ENCODE results near the gene CFAP43. TPM values are rescaled to one million over a fixed set of nuclear protein-coding genes. Genes with fewer than 3 reads are reported as not detected.
"Not testable (repeated sequence)": the region's sequence is repeated elsewhere in the genome, so short reads cannot be mapped to it uniquely, and the experiment has no call there.

The CFAP43 gene
- total RNA-seq, 2 experiments from 2014 or later = 0.18 TPM; not detected in 1

DNA sequence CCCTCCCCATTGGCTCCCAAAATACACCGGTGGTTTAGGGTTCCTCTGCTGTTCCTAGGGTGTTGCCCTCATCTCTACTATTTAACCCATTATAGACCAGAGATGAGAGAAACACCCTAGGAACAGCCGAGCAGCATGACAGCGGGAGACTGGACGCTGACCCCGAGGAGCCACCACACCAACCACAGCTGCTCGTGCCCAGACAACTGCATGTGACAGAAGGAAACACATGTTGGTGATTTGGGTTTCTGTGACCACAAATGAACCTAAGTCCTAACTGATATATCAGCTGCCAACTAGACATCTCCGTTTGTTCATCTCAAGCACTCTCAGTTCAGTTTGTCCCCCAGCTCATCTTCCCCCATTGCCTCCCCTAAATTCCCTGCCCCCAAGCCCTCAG, 13.4 kb downstream of the CFAP43 start:
- DNase-seq = no peak
- CTCF ChIA-PET = no interaction called here
- Mint-ChIP-seq H3K9me3 (ENCODE audit: insufficient read depth) (no peaks in the 10 kb centered on the region), H3K4me1 (ENCODE audit: low read depth) (peaks cover 5% of the 10 kb centered on the region), H3K27me3 (ENCODE audit: low read depth) (peaks cover 17% of the 10 kb centered on the region), H3K4me3 (no peak overlapping the region), H3K27ac (no peak overlapping the region), H3K36me3 (ENCODE audit: low read depth) (no peaks in the 10 kb centered on the region)
- ATAC-seq = no peak
- POLR2A ChIA-PET = no interaction called here

- Mint-ChIP-seq H3K36me3 (ENCODE audit: low read depth) (no peaks in the 10 kb centered on the region), H3K4me3 (no peak overlapping the region), H3K4me1 (ENCODE audit: low read depth) (peaks cover 5% of the 10 kb centered on the region), H3K27me3 (ENCODE audit: low read depth) (peaks cover 25% of the 10 kb centered on the region), H3K27ac (no peak overlapping the region), H3K9me3 (ENCODE audit: insufficient read depth) (no peaks in the 10 kb centered on the region)
- CTCF ChIA-PET = no interaction called here
- DNase-seq (no peak), ATAC-seq (no peak)
- POLR2A ChIA-PET = no interaction called here
These were observed 15.5 kb downstream of the CFAP43 start for GRCh38 chr10:104216631-104217030.

DNA sequence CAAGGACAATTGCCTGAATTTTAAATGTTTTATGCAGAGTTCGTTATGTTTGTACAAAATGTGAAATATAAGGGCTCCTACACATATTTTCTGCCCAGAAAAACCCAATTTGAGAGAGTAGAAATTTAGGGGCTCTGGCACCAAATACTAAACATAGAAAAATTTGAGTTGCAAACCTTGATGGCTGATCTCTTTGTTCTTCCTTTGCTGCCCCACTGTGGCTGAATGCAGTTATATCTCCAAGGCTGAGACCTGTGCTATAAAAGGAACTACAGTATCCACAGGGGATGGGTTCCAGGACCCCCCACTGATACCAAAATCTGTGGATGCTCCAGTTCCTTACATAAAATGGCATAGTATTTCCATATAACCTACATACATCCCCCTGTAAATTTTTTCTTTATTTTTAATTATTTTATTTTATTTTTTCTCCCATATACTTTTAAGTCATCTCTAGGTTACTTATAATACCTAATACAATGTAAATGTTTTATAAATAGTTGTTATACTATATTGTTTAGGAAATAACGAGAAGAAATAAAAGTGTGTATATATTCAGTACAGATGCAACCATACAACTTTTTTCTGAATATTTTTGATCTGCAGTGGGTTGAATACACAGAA, 22.5 kb downstream of the CFAP43 start:
- H3K4me1 Mint-ChIP-seq (ENCODE audit: low read depth) = no peaks in the 10 kb centered on the region
- CTCF ChIA-PET = interaction anchor here (0.8 to 2.1 kb wide), 4 partner anchors 11 to 320 kb away, joined by 3 to 9 read pairs (median 3); no protein-coding TSS in a partner anchor
- H3K9me3 Mint-ChIP-seq (ENCODE audit: insufficient read depth) = no peaks in the 10 kb centered on the region
- POLR2A ChIA-PET = no interaction called here
- peak; percentile 55 for ATAC-seq
- H3K4me3 Mint-ChIP-seq = no peak overlapping the region
- H3K36me3 Mint-ChIP-seq (ENCODE audit: low read depth) = no peaks in the 10 kb centered on the region
- peaks cover 33% of the 10 kb centered on the region for H3K27me3 Mint-ChIP-seq (ENCODE audit: low read depth)
- peak; percentile 57 for DNase-seq
- no peak overlapping the region for H3K27ac Mint-ChIP-seq

DNA sequence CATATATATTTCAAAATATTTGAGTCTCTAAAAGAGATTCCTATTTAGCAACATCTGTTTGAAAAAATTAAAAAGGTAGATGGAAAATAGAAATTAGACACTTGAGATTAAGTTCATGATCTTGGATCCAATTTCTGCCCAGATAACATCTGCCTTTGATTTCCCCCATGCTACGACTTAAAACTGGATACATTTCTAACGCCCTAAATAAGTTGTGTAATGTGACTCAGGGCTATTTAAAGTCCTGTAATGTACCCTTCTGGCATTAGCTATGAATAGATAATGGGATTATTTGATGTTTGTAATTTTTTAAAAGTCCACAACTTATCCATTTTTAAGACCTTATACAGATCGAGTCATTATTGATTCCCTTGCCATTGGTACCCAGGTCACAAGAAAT, 23.4 kb downstream of the CFAP43 start:
- Mint-ChIP-seq H3K27ac (no peak overlapping the region), H3K4me3 (no peak overlapping the region), H3K36me3 (ENCODE audit: low read depth) (no peaks in the 10 kb centered on the region), H3K27me3 (ENCODE audit: low read depth) (peaks cover 36% of the 10 kb centered on the region), H3K4me1 (ENCODE audit: low read depth) (no peaks in the 10 kb centered on the region), H3K9me3 (ENCODE audit: insufficient read depth) (no peaks in the 10 kb centered on the region)
- POLR2A ChIA-PET = no interaction called here
- DNase-seq (no peak), ATAC-seq (no peak)
- CTCF ChIA-PET = no interaction called here

GRCh38 chr10:104202231-104202630, 29.9 kb downstream of the CFAP43 start:
- Mint-ChIP-seq H3K27me3 (ENCODE audit: low read depth) (peaks cover 21% of the 10 kb centered on the region), H3K36me3 (ENCODE audit: low read depth) (no peaks in the 10 kb centered on the region), H3K9me3 (ENCODE audit: insufficient read depth) (no peaks in the 10 kb centered on the region), H3K4me3 (no peak overlapping the region), H3K4me1 (ENCODE audit: low read depth) (no peaks in the 10 kb centered on the region), H3K27ac (no peak overlapping the region)
- ChIA-PET CTCF (no interaction called here), POLR2A (no interaction called here)
- DNase-seq = no peak
- no peak for ATAC-seq

- no peaks in the 10 kb centered on the region for H3K36me3 Mint-ChIP-seq (ENCODE audit: low read depth)
- CTCF ChIA-PET = no interaction called here
These were observed 30.5 kb downstream of the CFAP43 start for GRCh38 chr10:104201636-104202035.

GRCh38 chr10:104199567-104199966, 32.6 kb downstream of the CFAP43 start:
- no peaks in the 10 kb centered on the region for H3K4me1 Mint-ChIP-seq (ENCODE audit: low read depth)
- no peak overlapping the region for H3K4me3 Mint-ChIP-seq
- H3K27ac Mint-ChIP-seq = no peak overlapping the region
- ATAC-seq (no peak), DNase-seq (no peak)
- H3K27me3 Mint-ChIP-seq (ENCODE audit: low read depth) = peaks cover 25% of the 10 kb centered on the region
- ChIA-PET CTCF (no interaction called here), POLR2A (no interaction called here)
- no peaks in the 10 kb centered on the region for H3K9me3 Mint-ChIP-seq (ENCODE audit: insufficient read depth)
- no peaks in the 10 kb centered on the region for H3K36me3 Mint-ChIP-seq (ENCODE audit: low read depth)

More at GRCh38 chr10:104201636-104202035, 30.5 kb downstream of the CFAP43 start:
- ATAC-seq (no peak), DNase-seq (no peak)
- POLR2A ChIA-PET = no interaction called here
- H3K9me3 Mint-ChIP-seq (ENCODE audit: insufficient read depth) = no peaks in the 10 kb centered on the region
- no peaks in the 10 kb centered on the region for H3K4me1 Mint-ChIP-seq (ENCODE audit: low read depth)
- no peak overlapping the region for H3K4me3 Mint-ChIP-seq
- H3K27ac Mint-ChIP-seq = no peak overlapping the region
- H3K27me3 Mint-ChIP-seq (ENCODE audit: low read depth) = peaks cover 20% of the 10 kb centered on the region

DNA sequence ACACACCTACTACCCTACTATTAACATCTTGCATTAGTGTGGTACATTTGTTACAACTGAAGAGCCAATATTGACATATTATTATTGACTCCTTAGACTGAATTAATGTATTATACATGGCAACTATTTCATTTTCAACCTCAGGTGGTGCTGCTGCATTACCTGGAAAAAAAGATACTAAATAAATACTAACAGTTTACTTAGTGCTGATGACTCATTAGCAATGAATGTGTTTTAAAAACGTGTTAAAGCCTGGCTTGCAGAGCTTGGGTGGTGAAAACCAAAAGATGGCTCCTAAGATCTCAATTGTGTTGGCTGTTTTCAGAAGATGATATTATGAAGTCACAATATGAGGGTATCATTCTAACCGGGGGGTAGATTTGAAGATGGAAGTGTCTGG, 34.8 kb downstream of the CFAP43 start:
- no peak for ATAC-seq
- no peak for DNase-seq
- H3K27me3 Mint-ChIP-seq (ENCODE audit: low read depth) = peaks cover 26% of the 10 kb centered on the region
- no peak overlapping the region for H3K27ac Mint-ChIP-seq
- no peak overlapping the region for H3K4me3 Mint-ChIP-seq
- no peaks in the 10 kb centered on the region for H3K36me3 Mint-ChIP-seq (ENCODE audit: low read depth)
- ChIA-PET POLR2A (no interaction called here), CTCF (no interaction called here)
- no peaks in the 10 kb centered on the region for H3K4me1 Mint-ChIP-seq (ENCODE audit: low read depth)
- no peaks in the 10 kb centered on the region for H3K9me3 Mint-ChIP-seq (ENCODE audit: insufficient read depth)

DNA sequence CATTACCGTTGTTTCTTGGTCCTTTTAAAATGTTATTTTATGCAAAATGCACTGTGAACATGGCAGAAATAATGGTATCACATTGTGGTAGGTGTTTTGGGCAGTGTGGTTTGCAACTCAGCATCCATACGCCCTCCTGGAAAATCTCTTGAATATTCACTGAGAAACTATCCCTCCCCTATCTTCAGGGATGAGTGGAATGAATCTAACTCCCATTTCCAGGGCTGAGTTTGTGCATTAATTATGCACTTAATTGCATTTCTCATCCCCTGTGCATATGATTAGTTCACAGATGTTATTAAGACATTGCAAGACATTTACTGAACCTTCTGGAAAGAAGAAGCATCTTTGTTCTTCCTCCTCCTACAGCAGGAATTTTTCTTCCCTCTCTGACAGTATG, 36.5 kb downstream of the CFAP43 start:
- Mint-ChIP-seq H3K27ac (no peak overlapping the region), H3K27me3 (ENCODE audit: low read depth) (peaks cover 24% of the 10 kb centered on the region), H3K4me1 (ENCODE audit: low read depth) (no peaks in the 10 kb centered on the region), H3K9me3 (ENCODE audit: insufficient read depth) (no peaks in the 10 kb centered on the region), H3K4me3 (no peak overlapping the region), H3K36me3 (ENCODE audit: low read depth) (no peaks in the 10 kb centered on the region)
- ChIA-PET CTCF (no interaction called here), POLR2A (no interaction called here)
- no peak for ATAC-seq
- DNase-seq = no peak

GRCh38 chr10:104193787-104194186, 38.4 kb downstream of the CFAP43 start:
- H3K4me1 Mint-ChIP-seq (ENCODE audit: low read depth) = no peaks in the 10 kb centered on the region
- peaks cover 32% of the 10 kb centered on the region for H3K27me3 Mint-ChIP-seq (ENCODE audit: low read depth)
- no peaks in the 10 kb centered on the region for H3K36me3 Mint-ChIP-seq (ENCODE audit: low read depth)
- ATAC-seq (no peak), DNase-seq (no peak)
- POLR2A ChIA-PET = no interaction called here
- CTCF ChIA-PET = no interaction called here
- H3K4me3 Mint-ChIP-seq = no peak overlapping the region
- H3K27ac Mint-ChIP-seq = no peak overlapping the region
- no peaks in the 10 kb centered on the region for H3K9me3 Mint-ChIP-seq (ENCODE audit: insufficient read depth)

- Mint-ChIP-seq H3K27ac (no peak overlapping the region), H3K36me3 (ENCODE audit: low read depth) (no peaks in the 10 kb centered on the region), H3K9me3 (ENCODE audit: insufficient read depth) (no peaks in the 10 kb centered on the region), H3K27me3 (ENCODE audit: low read depth) (peaks cover 26% of the 10 kb centered on the region), H3K4me3 (no peak overlapping the region), H3K4me1 (ENCODE audit: low read depth) (no peaks in the 10 kb centered on the region)
- ATAC-seq = no peak
- no peak for DNase-seq
- ChIA-PET POLR2A (no interaction called here), CTCF (no interaction called here)
These were observed 41.5 kb downstream of the CFAP43 start for GRCh38 chr10:104190695-104191094.

DNA sequence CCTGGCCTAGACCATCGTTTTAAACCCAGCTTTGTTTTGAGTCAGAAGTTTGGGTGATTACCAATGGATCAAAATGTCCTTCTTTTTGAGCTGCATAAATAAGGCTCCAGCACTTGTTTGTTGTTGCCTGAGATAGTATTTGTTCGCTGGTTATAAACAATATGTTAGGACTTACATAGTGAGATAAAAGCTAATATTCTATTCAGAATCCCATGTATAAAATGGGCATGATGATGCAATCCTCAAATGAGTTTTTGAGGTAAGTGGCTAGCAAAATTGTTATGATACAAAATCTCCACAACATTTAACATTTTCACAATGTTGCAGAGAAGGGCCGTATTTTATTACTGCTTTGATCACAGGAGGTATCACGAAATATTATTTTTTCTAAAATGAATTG, 48.5 kb downstream of the CFAP43 start:
- no peak overlapping the region for H3K27ac Mint-ChIP-seq
- CTCF ChIA-PET = no interaction called here
- no peak for DNase-seq
- H3K4me1 Mint-ChIP-seq (ENCODE audit: low read depth) = no peaks in the 10 kb centered on the region
- H3K9me3 Mint-ChIP-seq (ENCODE audit: insufficient read depth) = no peaks in the 10 kb centered on the region
- peaks cover 5% of the 10 kb centered on the region for H3K27me3 Mint-ChIP-seq (ENCODE audit: low read depth)
- POLR2A ChIA-PET = no interaction called here
- ATAC-seq = no peak
- no peaks in the 10 kb centered on the region for H3K36me3 Mint-ChIP-seq (ENCODE audit: low read depth)
- H3K4me3 Mint-ChIP-seq = no peak overlapping the region

DNA sequence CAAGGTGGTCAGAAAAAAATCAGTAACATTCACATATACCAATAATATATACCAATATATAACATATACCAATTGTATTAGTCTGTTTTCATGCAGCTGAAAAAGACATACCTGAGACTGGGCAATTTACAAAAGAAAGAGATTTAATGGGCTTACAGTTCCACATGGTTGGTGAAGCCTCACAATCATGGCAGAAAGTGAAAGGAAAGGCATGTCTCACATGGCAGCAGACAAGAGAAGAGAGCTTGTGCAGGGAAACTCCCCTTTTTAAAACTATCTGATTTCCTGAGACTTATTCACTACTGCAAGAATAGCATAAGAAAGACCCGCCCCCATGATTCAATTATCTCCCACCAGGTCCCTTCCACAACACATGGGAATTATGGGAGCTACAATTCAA, 58.0 kb downstream of the CFAP43 start:
- H3K9me3 Mint-ChIP-seq (ENCODE audit: insufficient read depth) = peaks cover 11% of the 10 kb centered on the region
- H3K27me3 Mint-ChIP-seq (ENCODE audit: low read depth) = peaks cover 28% of the 10 kb centered on the region
- H3K36me3 Mint-ChIP-seq (ENCODE audit: low read depth); H3K27ac Mint-ChIP-seq; ATAC-seq; DNase-seq; H3K4me3 Mint-ChIP-seq; CTCF ChIA-PET; POLR2A ChIA-PET: not testable (repeated sequence)
- peaks cover 11% of the 10 kb centered on the region for H3K4me1 Mint-ChIP-seq (ENCODE audit: low read depth)
